Measurements from ENCODE around the gene CLUH.
"Not testable (repeated sequence)": the region's sequence is repeated elsewhere in the genome, so short reads cannot be mapped to it uniquely, and the experiment has no call there.

The CLUH gene

GRCh38 chr17:2700491-2701141 lies 10.9 kb downstream of the CLUH start:
- no peak overlapping the region for H3K27ac ChIP-seq (ENCODE audit: low read depth, low read length)
- no peaks in the 10 kb centered on the region for H3K27me3 ChIP-seq (ENCODE audit: insufficient read depth, low read length)
- H3K36me3 ChIP-seq (ENCODE audit: insufficient read depth, low read length) = peaks cover 19% of the 10 kb centered on the region; the same call in 1 of the 2 replicates
- no peak overlapping the region for H3K4me3 ChIP-seq (ENCODE audit: low read depth, low read length)
- H3K79me2 ChIP-seq (ENCODE audit: control insufficient read depth, insufficient read depth, low read length, unreplicated experiment) = peaks cover 14% of the 10 kb centered on the region
- no peak overlapping the region for H2AFZ ChIP-seq (ENCODE audit: low read length, unreplicated experiment)
- H3K4me1 ChIP-seq (ENCODE audit: control insufficient read depth, insufficient read depth, low read length, unreplicated experiment) = peaks cover 3% of the 10 kb centered on the region

GRCh38 chr17:2700030-2700490 lies 11.5 kb downstream of the CLUH start:
- H3K36me3 ChIP-seq (ENCODE audit: insufficient read depth, low read length) = peaks cover 19% of the 10 kb centered on the region; the same call in 1 of the 2 replicates
- no peak overlapping the region for H3K27ac ChIP-seq (ENCODE audit: low read depth, low read length)
- H3K4me3 ChIP-seq (ENCODE audit: low read depth, low read length) = no peak overlapping the region
- H3K27me3 ChIP-seq (ENCODE audit: insufficient read depth, low read length) = no peaks in the 10 kb centered on the region
- H3K4me1 ChIP-seq (ENCODE audit: control insufficient read depth, insufficient read depth, low read length, unreplicated experiment) = no peaks in the 10 kb centered on the region
- H2AFZ ChIP-seq (ENCODE audit: low read length, unreplicated experiment) = no peak overlapping the region
- H3K79me2 ChIP-seq (ENCODE audit: control insufficient read depth, insufficient read depth, low read length, unreplicated experiment) = peaks cover 9% of the 10 kb centered on the region

- H3K36me3 ChIP-seq (ENCODE audit: insufficient read depth, low read length) = peaks cover 19% of the 10 kb centered on the region; the same call in 1 of the 2 replicates
- not testable (repeated sequence) for H3K79me2 ChIP-seq (ENCODE audit: control insufficient read depth, insufficient read depth, low read length, unreplicated experiment); H3K4me3 ChIP-seq (ENCODE audit: low read depth, low read length)
These were observed 12.3 kb downstream of the CLUH start for GRCh38 chr17:2699216-2699805.

GRCh38 chr17:2697611-2698162 lies 13.9 kb downstream of the CLUH start:
- H2AFZ ChIP-seq (ENCODE audit: low read length, unreplicated experiment) = no peak overlapping the region
- H3K27ac ChIP-seq (ENCODE audit: low read depth, low read length) = no peak overlapping the region
- H3K27me3 ChIP-seq (ENCODE audit: insufficient read depth, low read length) = no peaks in the 10 kb centered on the region
- H3K4me1 ChIP-seq (ENCODE audit: control insufficient read depth, insufficient read depth, low read length, unreplicated experiment) = no peaks in the 10 kb centered on the region
- no peaks in the 10 kb centered on the region for H3K79me2 ChIP-seq (ENCODE audit: control insufficient read depth, insufficient read depth, low read length, unreplicated experiment)
- no peak overlapping the region for H3K4me3 ChIP-seq (ENCODE audit: low read depth, low read length)
- H3K36me3 ChIP-seq (ENCODE audit: insufficient read depth, low read length) = peaks cover 15% of the 10 kb centered on the region; the same call in 1 of the 2 replicates

More at GRCh38 chr17:2699216-2699805, 12.3 kb downstream of the CLUH start:
- not testable (repeated sequence) for H3K27ac ChIP-seq (ENCODE audit: low read depth, low read length); H2AFZ ChIP-seq (ENCODE audit: low read length, unreplicated experiment); H3K4me1 ChIP-seq (ENCODE audit: control insufficient read depth, insufficient read depth, low read length, unreplicated experiment); H3K27me3 ChIP-seq (ENCODE audit: insufficient read depth, low read length)

- H3K27ac ChIP-seq (ENCODE audit: low read depth, low read length) = no peak overlapping the region
- no peak overlapping the region for H3K4me3 ChIP-seq (ENCODE audit: low read depth, low read length)
- no peaks in the 10 kb centered on the region for H3K4me1 ChIP-seq (ENCODE audit: control insufficient read depth, insufficient read depth, low read length, unreplicated experiment)
- no peaks in the 10 kb centered on the region for H3K79me2 ChIP-seq (ENCODE audit: control insufficient read depth, insufficient read depth, low read length, unreplicated experiment)
- H2AFZ ChIP-seq (ENCODE audit: low read length, unreplicated experiment) = no peak overlapping the region
- H3K27me3 ChIP-seq (ENCODE audit: insufficient read depth, low read length) = no peaks in the 10 kb centered on the region
- peaks cover 19% of the 10 kb centered on the region; the same call in 1 of the 2 replicates for H3K36me3 ChIP-seq (ENCODE audit: insufficient read depth, low read length)
These were observed 15.4 kb downstream of the CLUH start for GRCh38 chr17:2695961-2696760.

- Histone ChIP-seq H3K4me1 (ENCODE audit: control insufficient read depth, insufficient read depth, low read length, unreplicated experiment) (no peaks in the 10 kb centered on the region), H3K27me3 (ENCODE audit: insufficient read depth, low read length) (no peaks in the 10 kb centered on the region), H3K36me3 (ENCODE audit: insufficient read depth, low read length) (peaks cover 19% of the 10 kb centered on the region; the same call in 1 of the 2 replicates), H3K4me3 (ENCODE audit: low read depth, low read length) (no peak overlapping the region), H2AFZ (ENCODE audit: low read length, unreplicated experiment) (no peak overlapping the region), H3K27ac (ENCODE audit: low read depth, low read length) (no peak overlapping the region), H3K79me2 (ENCODE audit: control insufficient read depth, insufficient read depth, low read length, unreplicated experiment) (no peaks in the 10 kb centered on the region)
These were observed 16.2 kb downstream of the CLUH start for GRCh38 chr17:2695243-2695960.

GRCh38 chr17:2694381-2695242 lies 17.0 kb downstream of the CLUH start:
- H2AFZ ChIP-seq (ENCODE audit: low read length, unreplicated experiment) = no peak overlapping the region
- peaks cover 19% of the 10 kb centered on the region; the same call in 1 of the 2 replicates for H3K36me3 ChIP-seq (ENCODE audit: insufficient read depth, low read length)
- no peaks in the 10 kb centered on the region for H3K27me3 ChIP-seq (ENCODE audit: insufficient read depth, low read length)
- no peaks in the 10 kb centered on the region for H3K4me1 ChIP-seq (ENCODE audit: control insufficient read depth, insufficient read depth, low read length, unreplicated experiment)
- H3K4me3 ChIP-seq (ENCODE audit: low read depth, low read length) = no peak overlapping the region
- no peaks in the 10 kb centered on the region for H3K79me2 ChIP-seq (ENCODE audit: control insufficient read depth, insufficient read depth, low read length, unreplicated experiment)
- H3K27ac ChIP-seq (ENCODE audit: low read depth, low read length) = no peak overlapping the region

GRCh38 chr17:2693561-2694380 lies 17.8 kb downstream of the CLUH start:
- peaks cover 14% of the 10 kb centered on the region; the same call in 1 of the 2 replicates for H3K36me3 ChIP-seq (ENCODE audit: insufficient read depth, low read length)
- H3K79me2 ChIP-seq (ENCODE audit: control insufficient read depth, insufficient read depth, low read length, unreplicated experiment) = no peaks in the 10 kb centered on the region
- H3K27ac ChIP-seq (ENCODE audit: low read depth, low read length) = no peak overlapping the region
- H3K4me3 ChIP-seq (ENCODE audit: low read depth, low read length) = no peak overlapping the region
- no peak overlapping the region for H2AFZ ChIP-seq (ENCODE audit: low read length, unreplicated experiment)
- H3K27me3 ChIP-seq (ENCODE audit: insufficient read depth, low read length) = no peaks in the 10 kb centered on the region
- no peaks in the 10 kb centered on the region for H3K4me1 ChIP-seq (ENCODE audit: control insufficient read depth, insufficient read depth, low read length, unreplicated experiment)

GRCh38 chr17:2692781-2693135 lies 18.8 kb downstream of the CLUH start:
- H3K27ac ChIP-seq (ENCODE audit: low read depth, low read length) = no peak overlapping the region
- peaks cover 6% of the 10 kb centered on the region; the same call in 1 of the 2 replicates for H3K36me3 ChIP-seq (ENCODE audit: insufficient read depth, low read length)
- no peak overlapping the region for H3K4me3 ChIP-seq (ENCODE audit: low read depth, low read length)
- no peak overlapping the region for H2AFZ ChIP-seq (ENCODE audit: low read length, unreplicated experiment)
- H3K4me1 ChIP-seq (ENCODE audit: control insufficient read depth, insufficient read depth, low read length, unreplicated experiment) = no peaks in the 10 kb centered on the region
- H3K79me2 ChIP-seq (ENCODE audit: control insufficient read depth, insufficient read depth, low read length, unreplicated experiment) = no peaks in the 10 kb centered on the region
- H3K27me3 ChIP-seq (ENCODE audit: insufficient read depth, low read length) = no peaks in the 10 kb centered on the region

Measured in ACC112 (cell line).